Effector memory CD4-positive, alpha-beta T cell (primary cell): ENCODE results near the gene L3MBTL1.

ENCODE experiments used
- DNase-seq, 3 donors: peaks; one replicate each; pipeline ENCODE4 v3.0.0-alpha.2; 2020
- H3K27ac ChIP-seq: 2 replicates; pipeline ENCODE4 v1.7.0; 2013; ENCODE audit warnings: mild to moderate bottlenecking, low read length, moderate library complexity; ENCODE audit not compliant: insufficient read depth, poor library complexity, severe bottlenecking
- H3K27me3 ChIP-seq: replicated peaks from 2 replicates; pipeline ENCODE4 v1.7.0; 2013; ENCODE audit warnings: mild to moderate bottlenecking, low read length; ENCODE audit not compliant: insufficient read depth, control insufficient read depth, poor library complexity, severe bottlenecking
- H3K36me3 ChIP-seq: 2 replicates; pipeline ENCODE4 v1.7.0; 2013; ENCODE audit warnings: mild to moderate bottlenecking, low read length, moderate library complexity; ENCODE audit not compliant: control insufficient read depth, insufficient read depth
- H3K4me1 ChIP-seq: 2 replicates; pipeline ENCODE4 v1.7.0; 2013; ENCODE audit warnings: low read length, mild to moderate bottlenecking; ENCODE audit not compliant: control insufficient read depth, insufficient read depth, poor library complexity, severe bottlenecking
- H3K4me3 ChIP-seq: 2 replicates; pipeline ENCODE4 v1.7.0; 2013; ENCODE audit warnings: low read length, low read depth, mild to moderate bottlenecking; ENCODE audit not compliant: insufficient read depth, poor library complexity, severe bottlenecking
- H3K9me3 ChIP-seq: 2 replicates; pipeline ENCODE4 v1.7.0; 2013; ENCODE audit warnings: mild to moderate bottlenecking, low read length, moderate library complexity; ENCODE audit not compliant: control insufficient read depth

L3MBTL1 gene

GRCh38 chr20:43567477-43567876 is 60.0 kb downstream of the L3MBTL1 start:
- Histone ChIP-seq H3K4me3 (no peak overlapping the region), H3K9me3 (no peaks in the 10 kb centered on the region), H3K4me1 (no peaks in the 10 kb centered on the region), H3K36me3 (no peaks in the 10 kb centered on the region), H3K27ac (no peak overlapping the region), H3K27me3 (no peaks in the 10 kb centered on the region)
- DNase-seq, result no peak

GRCh38 chr20:43568706-43569105 is 61.2 kb downstream of the L3MBTL1 start:
- DNase-seq, result no peak
- Histone ChIP-seq H3K36me3 (no peaks in the 10 kb centered on the region), H3K27ac (no peak overlapping the region), H3K4me1 (no peaks in the 10 kb centered on the region), H3K27me3 (no peaks in the 10 kb centered on the region), H3K9me3 (no peaks in the 10 kb centered on the region), H3K4me3 (no peak overlapping the region)

- no peaks in the 10 kb centered on the region for H3K36me3 ChIP-seq
- H3K27ac ChIP-seq, result no peak overlapping the region
- no peak for DNase-seq
- H3K27me3 ChIP-seq, result no peaks in the 10 kb centered on the region
- no peaks in the 10 kb centered on the region for H3K9me3 ChIP-seq
- H3K4me1 ChIP-seq, result no peaks in the 10 kb centered on the region
- no peak overlapping the region for H3K4me3 ChIP-seq
These were observed 61.8 kb downstream of the L3MBTL1 start for GRCh38 chr20:43569282-43569681.

GRCh38 chr20:43570496-43570895 is 63.0 kb downstream of the L3MBTL1 start:
- H3K27me3 ChIP-seq, result no peaks in the 10 kb centered on the region
- no peak for DNase-seq
- H3K4me3 ChIP-seq, result no peak overlapping the region
- H3K9me3 ChIP-seq, result no peaks in the 10 kb centered on the region
- H3K4me1 ChIP-seq, result no peaks in the 10 kb centered on the region
- H3K36me3 ChIP-seq, result no peaks in the 10 kb centered on the region
- no peak overlapping the region for H3K27ac ChIP-seq

DNA sequence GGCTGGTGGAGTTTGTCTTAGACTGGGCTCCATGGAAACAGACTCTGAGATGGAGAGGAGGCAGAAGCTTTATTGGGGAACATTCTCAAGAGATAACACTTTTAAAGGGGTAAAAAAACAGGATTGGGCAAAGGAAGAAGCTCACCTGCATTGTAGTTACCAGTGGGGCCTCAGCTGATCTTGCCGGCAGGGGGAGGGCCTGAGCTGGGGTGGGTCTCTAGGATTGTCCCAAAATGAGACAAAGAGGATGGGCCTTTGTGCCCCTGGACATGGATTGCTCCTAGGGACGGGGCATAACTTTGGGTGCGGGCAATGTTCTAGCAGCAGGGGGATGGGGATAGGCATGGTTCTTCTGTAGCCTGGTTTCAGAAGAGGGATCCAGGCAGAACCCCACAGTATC is 63.8 kb downstream of the L3MBTL1 start:
- no peaks in the 10 kb centered on the region for H3K36me3 ChIP-seq
- no peak overlapping the region for H3K4me3 ChIP-seq
- no peaks in the 10 kb centered on the region for H3K9me3 ChIP-seq
- no peak for DNase-seq
- H3K4me1 ChIP-seq, result no peaks in the 10 kb centered on the region
- no peak overlapping the region for H3K27ac ChIP-seq
- no peaks in the 10 kb centered on the region for H3K27me3 ChIP-seq

DNA sequence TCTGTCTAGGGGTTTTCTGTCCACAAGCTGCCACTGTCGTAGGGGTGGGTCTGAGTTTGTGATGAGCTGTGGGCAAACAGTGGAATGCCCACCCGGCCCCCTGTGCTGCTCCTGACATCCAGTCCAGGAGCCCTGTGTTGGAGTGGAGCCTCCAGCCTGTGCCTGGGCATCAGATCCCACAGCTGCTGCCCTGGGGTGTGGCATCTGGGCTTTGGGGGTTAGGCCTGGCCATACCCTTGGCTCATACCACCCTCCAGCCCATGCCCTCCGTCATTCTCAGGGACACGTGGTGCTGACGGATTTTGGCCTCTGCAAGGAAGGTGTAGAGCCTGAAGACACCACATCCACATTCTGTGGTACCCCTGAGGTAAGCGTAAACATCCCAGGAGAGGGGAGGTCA is 64.3 kb downstream of the L3MBTL1 start:
- Histone ChIP-seq H3K27me3 (no peaks in the 10 kb centered on the region), H3K9me3 (no peaks in the 10 kb centered on the region), H3K27ac (no peak overlapping the region), H3K36me3 (no peaks in the 10 kb centered on the region), H3K4me1 (no peaks in the 10 kb centered on the region), H3K4me3 (no peak overlapping the region)
- no peak for DNase-seq

DNA sequence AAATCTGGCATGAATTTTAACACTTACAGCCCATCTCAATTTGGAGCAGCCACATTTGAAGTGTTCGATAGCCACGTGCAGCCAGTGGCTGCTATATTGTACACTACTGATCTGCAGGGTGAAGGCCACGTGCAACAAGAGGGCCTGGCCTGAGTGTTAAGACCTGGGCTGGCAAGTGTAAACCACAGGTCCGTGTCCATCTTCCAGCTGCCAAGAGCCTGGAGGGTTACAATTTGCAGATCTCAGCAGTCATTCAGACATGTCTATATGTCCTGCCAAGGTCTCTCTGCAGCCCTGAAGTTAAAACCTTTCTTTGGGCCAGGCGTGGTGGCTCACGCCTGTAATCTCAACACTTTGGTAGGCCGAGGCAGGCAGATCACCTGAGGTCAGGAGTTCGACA is 65.4 kb downstream of the L3MBTL1 start:
- Histone ChIP-seq H3K9me3 (no peaks in the 10 kb centered on the region), H3K4me1 (no peaks in the 10 kb centered on the region), H3K36me3 (no peaks in the 10 kb centered on the region), H3K27me3 (no peaks in the 10 kb centered on the region), H3K4me3 (no peak overlapping the region), H3K27ac (no peak overlapping the region)
- no peak for DNase-seq

DNA sequence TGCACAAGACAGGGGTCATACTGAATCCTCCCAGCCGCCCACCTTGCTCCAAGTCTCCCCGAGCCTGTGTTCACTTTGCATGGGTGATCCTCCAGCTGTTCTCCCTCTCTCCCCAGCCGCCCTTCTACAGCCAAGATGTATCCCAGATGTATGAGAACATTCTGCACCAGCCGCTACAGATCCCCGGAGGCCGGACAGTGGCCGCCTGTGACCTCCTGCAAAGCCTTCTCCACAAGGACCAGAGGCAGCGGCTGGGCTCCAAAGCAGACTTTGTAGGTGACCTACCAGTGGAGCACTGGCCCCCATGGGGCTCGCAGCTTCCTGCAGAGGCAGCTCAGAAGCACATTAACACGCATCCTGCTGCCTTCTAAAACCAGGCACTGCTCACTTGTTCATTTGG is 68.6 kb downstream of the L3MBTL1 start:
- Histone ChIP-seq H3K9me3 (no peaks in the 10 kb centered on the region), H3K36me3 (no peaks in the 10 kb centered on the region), H3K27ac (no peak overlapping the region), H3K4me3 (no peak overlapping the region), H3K27me3 (no peaks in the 10 kb centered on the region), H3K4me1 (no peaks in the 10 kb centered on the region)
- DNase-seq, result no peak

GRCh38 chr20:43579861-43580793 is 72.6 kb downstream of the L3MBTL1 start:
- Histone ChIP-seq H3K9me3 (no peaks in the 10 kb centered on the region), H3K27ac (no peak overlapping the region), H3K27me3 (no peaks in the 10 kb centered on the region), H3K36me3 (no peaks in the 10 kb centered on the region), H3K4me1 (no peaks in the 10 kb centered on the region), H3K4me3 (no peak overlapping the region)
- DNase-seq, result no peak

DNA sequence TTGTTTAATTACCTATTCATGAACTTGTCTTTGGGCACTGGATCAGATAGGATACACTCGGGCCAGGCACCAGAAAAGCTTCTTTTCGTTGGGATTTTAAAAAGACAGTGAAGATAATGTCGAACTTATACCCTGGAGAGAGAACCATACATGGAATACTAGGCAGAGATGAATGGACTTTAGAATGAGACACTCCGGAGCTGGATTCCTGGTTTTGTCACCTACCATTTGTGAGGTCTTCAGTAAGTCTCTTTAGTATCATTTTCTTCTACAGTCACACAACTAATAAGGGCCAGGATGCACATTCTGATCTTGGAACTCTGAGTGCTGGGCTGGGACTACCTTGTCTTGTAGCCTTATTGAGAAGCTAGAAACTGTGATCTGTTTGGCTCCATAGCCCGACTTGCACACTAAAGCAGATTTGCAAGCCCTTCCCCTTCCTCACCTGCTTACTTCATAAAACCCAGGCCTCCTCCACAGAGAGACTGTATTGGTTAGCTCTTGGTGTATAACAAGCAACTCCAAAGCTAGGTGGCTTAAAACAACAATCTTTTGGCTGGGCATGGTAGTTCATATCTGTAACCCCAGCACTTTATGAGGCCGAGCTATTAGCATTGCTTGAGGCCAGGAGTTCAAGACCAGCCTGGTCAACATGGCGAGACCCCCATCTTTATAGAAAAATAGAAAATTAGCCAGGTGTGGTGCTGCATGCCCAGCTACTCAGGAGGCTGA is 75.8 kb downstream of the L3MBTL1 start:
- H3K4me3 ChIP-seq, result no peak overlapping the region
- H3K9me3 ChIP-seq, result no peaks in the 10 kb centered on the region
- no peaks in the 10 kb centered on the region for H3K4me1 ChIP-seq
- H3K27ac ChIP-seq, result no peak overlapping the region
- no peaks in the 10 kb centered on the region for H3K27me3 ChIP-seq
- DNase-seq, result no peak
- H3K36me3 ChIP-seq, result no peaks in the 10 kb centered on the region
